NCI-H510A (cell line): Measurements from ENCODE around the gene FBXO30.

Experiments
- DNase-seq: peaks from one replicate; lab custom pipeline; 2025; lab: John Stamatoyannopoulos, UW

FBXO30 gene

GRCh38 chr6:145749632-145750031 lies 65.0 kb downstream of the FBXO30 start:
- DNase-seq, result no peak

DNA sequence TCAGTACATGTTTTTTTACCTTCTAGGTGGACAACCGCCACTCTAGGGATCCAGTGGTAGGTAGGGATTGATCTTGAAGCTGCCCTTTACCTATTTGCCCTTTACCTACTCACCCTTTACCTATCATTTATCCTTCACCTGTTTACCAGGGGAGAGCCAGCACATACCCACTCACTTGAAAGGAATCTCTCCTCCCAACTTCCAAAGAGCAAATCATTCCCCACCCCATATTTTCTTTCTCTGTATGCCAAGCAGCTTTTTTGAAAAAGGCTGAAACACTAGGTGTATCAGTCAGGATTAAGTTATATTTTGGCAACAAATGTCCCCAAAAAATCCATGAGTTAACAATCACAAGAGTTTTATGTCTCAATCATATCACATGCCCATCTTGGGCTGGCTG lies 68.7 kb downstream of the FBXO30 start:
- no peak for DNase-seq

DNA sequence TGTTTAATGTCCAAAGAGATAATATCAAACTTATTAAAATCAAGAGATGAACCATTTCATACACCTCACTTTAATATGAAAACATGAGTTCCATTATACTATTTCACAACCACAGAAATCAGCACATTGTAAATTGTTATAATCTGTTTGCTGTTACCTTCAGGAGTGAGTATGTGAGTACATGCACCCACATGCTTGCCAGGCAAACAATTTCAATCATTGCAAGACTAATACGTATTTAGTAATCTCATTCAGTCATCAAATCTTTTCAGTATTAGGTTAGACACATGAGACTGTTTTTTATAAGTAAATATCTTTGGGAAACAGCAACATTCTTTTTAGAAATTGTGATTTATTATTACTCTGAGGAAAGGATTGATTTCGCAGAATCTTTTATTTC lies 70.0 kb downstream of the FBXO30 start:
- DNase-seq, result no peak
